Natural killer cell treated with Interleukin-12 subunit alpha and Interleukin-12 subunit beta and Interleukin-15 and Interleukin-18, amount 100 ng/mL, for 72 hours (primary cell): ENCODE data around the gene ZIC1. TPM values are rescaled to one million over a fixed set of nuclear protein-coding genes. Genes with fewer than 3 reads are reported as not detected.

Source experiments
- ATAC-seq, 2 donors: fragments of 150-1000 bp; cut with Tn5 transposase in 1 of 2; sonication (Bioruptor Pico), chemical (Tn5 transposase) in 1 of 2; 2 replicates each; pipeline ENCODE4 v1.10.0; 2021
- DNase-seq: peaks from one replicate; pipeline ENCODE4 v3.0.0; 2022; ENCODE audit warnings: low spot score
- H3K27ac Mint-ChIP-seq, 2 donors: 1 replicate in 1 of 2; 2 replicates in 1 of 2; pipeline ENCODE4 v1.8.0; 2022; ENCODE audit warnings: mixed read lengths in 2 of 2, mild to moderate bottlenecking in 1 of 2, moderate library complexity in 1 of 2
- H3K27me3 Mint-ChIP-seq, 2 donors: 1 replicate in 1 of 2; 2 replicates in 1 of 2; pipeline ENCODE4 v1.8.0; 2022; ENCODE audit warnings: mixed read lengths in 2 of 2
- H3K36me3 Mint-ChIP-seq: one replicate; pipeline ENCODE4 v1.8.0; 2022; ENCODE audit warnings: mixed read lengths
- H3K4me1 Mint-ChIP-seq, 2 donors: 1 replicate in 1 of 2; 2 replicates in 1 of 2; pipeline ENCODE4 v1.8.0; 2022; ENCODE audit warnings: low read depth in 2 of 2, mixed read lengths in 2 of 2, mild to moderate bottlenecking in 1 of 2
- H3K4me3 Mint-ChIP-seq: one replicate; pipeline ENCODE4 v1.8.0; 2022; ENCODE audit warnings: mixed read lengths
- H3K9me3 Mint-ChIP-seq: 2 replicates; pipeline ENCODE4 v1.8.0; 2022; ENCODE audit warnings: mixed read lengths
- total RNA-seq, 2 donors: library from RNA; stranded (reverse); gene quantifications; one replicate each; pipeline ENCODE4 v1.2.3, GENCODE V29; 2022

ZIC1 gene
- total RNA-seq, 2 donors from 2014 or later, result not detected

DNA sequence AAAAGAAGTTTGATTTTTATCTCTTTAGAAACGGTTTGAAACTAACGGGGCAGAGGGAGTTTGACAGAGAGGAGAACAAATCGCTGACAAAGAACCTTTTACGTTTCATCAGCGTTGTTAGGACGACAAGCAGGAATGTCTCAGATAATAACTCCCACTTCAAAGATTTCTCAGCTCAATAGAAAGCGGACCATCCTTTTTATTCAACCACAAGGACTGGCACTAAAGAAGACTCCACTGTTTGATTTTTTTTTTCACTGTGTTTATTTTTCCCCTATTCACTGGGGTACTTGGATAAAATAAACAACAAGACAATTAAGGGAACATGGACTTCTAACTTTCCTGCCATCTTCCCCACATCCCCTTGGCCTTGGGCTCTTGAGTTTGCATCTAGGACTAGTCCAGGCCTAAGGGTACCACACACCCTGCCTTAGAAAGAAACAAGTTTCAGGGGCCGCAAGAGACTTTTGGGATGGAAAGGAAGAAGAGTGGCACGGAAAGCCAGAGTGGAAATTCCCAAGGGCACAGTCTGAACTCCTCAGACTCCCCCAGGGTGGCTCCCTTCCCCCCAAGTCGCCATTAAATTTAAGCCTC lies 21.8 kb upstream of the ZIC1 start:
- peaks cover 54 to 77% of the 10 kb centered on the region in 2 donors for H3K27me3 Mint-ChIP-seq
- no peaks in the 10 kb centered on the region for H3K4me1 Mint-ChIP-seq
- no peak overlapping the region for H3K27ac Mint-ChIP-seq
- DNase-seq (no peak), ATAC-seq (no peak)
- H3K4me3 Mint-ChIP-seq, result no peak overlapping the region
- peaks cover 28% of the 10 kb centered on the region for H3K36me3 Mint-ChIP-seq
- peaks cover 10% of the 10 kb centered on the region for H3K9me3 Mint-ChIP-seq

- ATAC-seq (no peak), DNase-seq (no peak)
- Mint-ChIP-seq H3K4me3 (no peak overlapping the region), H3K36me3 (peaks cover 27% of the 10 kb centered on the region), H3K9me3 (peaks cover 10% of the 10 kb centered on the region), H3K27me3 (peaks cover 52 to 73% of the 10 kb centered on the region in 2 donors), H3K4me1 (no peaks in the 10 kb centered on the region), H3K27ac (no peak overlapping the region)
Observed at GRCh38 chr3:147387885-147388699, 21.1 kb upstream of the ZIC1 start.

DNA sequence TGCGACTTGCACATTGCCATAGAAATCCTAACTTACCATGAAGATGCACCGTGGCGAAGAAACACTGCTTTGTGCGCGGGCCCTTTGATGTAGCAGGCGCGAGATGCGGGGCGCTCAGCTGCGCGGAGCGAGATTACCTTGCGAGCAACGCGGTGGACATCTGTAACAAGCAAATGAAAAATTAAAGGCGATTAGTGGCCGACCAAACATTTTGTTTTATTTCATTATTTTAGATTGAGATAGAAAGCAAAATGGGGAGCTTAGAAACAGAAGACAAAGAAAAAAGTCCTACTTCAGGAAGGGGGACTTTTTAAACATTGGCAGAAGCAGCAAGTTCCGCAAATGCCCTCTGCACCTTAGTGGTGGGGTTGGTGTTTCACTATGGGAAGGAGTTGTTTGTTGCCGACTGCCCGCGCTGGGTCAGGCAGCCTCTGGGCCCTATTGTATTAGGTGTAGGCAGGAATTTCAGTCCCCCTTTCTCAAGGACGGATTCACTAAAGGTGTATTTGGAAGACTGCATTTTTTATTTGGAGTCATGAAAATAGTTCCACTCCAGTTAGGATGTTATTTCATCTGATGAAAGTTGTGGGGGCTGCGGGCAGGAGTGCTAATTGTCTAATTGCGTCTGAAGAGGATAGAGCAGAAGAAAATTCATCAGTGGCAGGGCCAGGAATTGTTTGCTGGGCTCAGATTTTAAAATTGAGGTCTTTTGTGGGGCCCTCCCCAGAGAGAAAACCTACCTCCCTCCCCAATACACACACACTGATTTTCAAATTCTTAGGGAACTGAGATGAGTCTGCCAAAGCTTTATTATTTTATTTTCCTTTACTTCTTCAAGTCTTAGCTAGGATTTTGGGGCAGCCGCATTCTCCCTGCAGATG lies 20.2 kb upstream of the ZIC1 start:
- ATAC-seq (no peak), DNase-seq (no peak)
- no peaks in the 10 kb centered on the region for H3K4me1 Mint-ChIP-seq
- peaks cover 52 to 68% of the 10 kb centered on the region in 2 donors for H3K27me3 Mint-ChIP-seq
- H3K4me3 Mint-ChIP-seq, result no peak overlapping the region
- H3K36me3 Mint-ChIP-seq, result peaks cover 24% of the 10 kb centered on the region
- peaks cover 8% of the 10 kb centered on the region for H3K9me3 Mint-ChIP-seq
- H3K27ac Mint-ChIP-seq, result no peak overlapping the region

DNA sequence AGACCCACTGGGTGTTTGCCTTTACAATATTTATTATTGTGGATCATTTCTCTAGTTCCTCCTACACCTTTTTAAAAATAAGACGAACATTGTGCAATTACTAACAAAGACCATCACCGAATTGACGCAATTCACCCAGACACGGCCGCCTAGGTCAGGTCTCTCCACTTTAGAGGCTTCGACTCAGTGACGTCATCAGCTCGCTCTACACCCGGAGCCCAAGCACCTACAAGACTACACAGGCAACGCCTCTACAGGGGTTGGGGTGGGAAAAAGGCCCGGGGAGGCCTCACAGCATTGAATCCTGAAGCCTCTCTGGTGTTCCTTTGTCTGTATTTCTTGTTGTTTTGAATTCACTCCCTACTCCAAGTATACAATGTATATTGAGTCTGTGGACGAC lies 19.4 kb upstream of the ZIC1 start:
- H3K4me3 Mint-ChIP-seq, result no peak overlapping the region
- peaks cover 8% of the 10 kb centered on the region for H3K9me3 Mint-ChIP-seq
- DNase-seq (no peak), ATAC-seq (no peak)
- H3K27ac Mint-ChIP-seq, result no peak overlapping the region
- H3K27me3 Mint-ChIP-seq, result peaks cover 54 to 68% of the 10 kb centered on the region in 2 donors
- H3K4me1 Mint-ChIP-seq, result no peaks in the 10 kb centered on the region
- H3K36me3 Mint-ChIP-seq, result peaks cover 27% of the 10 kb centered on the region

GRCh38 chr3:147390589-147391569 lies 18.3 kb upstream of the ZIC1 start:
- peaks cover 58 to 70% of the 10 kb centered on the region in 2 donors for H3K27me3 Mint-ChIP-seq
- no peak overlapping the region for H3K27ac Mint-ChIP-seq
- peaks cover 27% of the 10 kb centered on the region for H3K36me3 Mint-ChIP-seq
- no peaks in the 10 kb centered on the region for H3K4me1 Mint-ChIP-seq
- DNase-seq (no peak), ATAC-seq (no peak)
- peaks cover 4% of the 10 kb centered on the region for H3K9me3 Mint-ChIP-seq
- no peak overlapping the region for H3K4me3 Mint-ChIP-seq

- Mint-ChIP-seq H3K4me3 (no peak overlapping the region), H3K9me3 (peaks cover 3% of the 10 kb centered on the region), H3K4me1 (no peaks in the 10 kb centered on the region), H3K27me3 (peaks cover 49 to 59% of the 10 kb centered on the region in 2 donors), H3K36me3 (peaks cover 25% of the 10 kb centered on the region), H3K27ac (no peak overlapping the region)
- ATAC-seq (no peak), DNase-seq (no peak)
Observed at GRCh38 chr3:147391781-147392624, 17.2 kb upstream of the ZIC1 start.

GRCh38 chr3:147392625-147392946 lies 16.6 kb upstream of the ZIC1 start:
- H3K27me3 Mint-ChIP-seq, result peaks cover 47 to 58% of the 10 kb centered on the region in 2 donors
- peaks cover 21% of the 10 kb centered on the region for H3K36me3 Mint-ChIP-seq
- H3K9me3 Mint-ChIP-seq, result peaks cover 3% of the 10 kb centered on the region
- ATAC-seq (no peak), DNase-seq (no peak)
- no peak overlapping the region for H3K27ac Mint-ChIP-seq
- no peak overlapping the region for H3K4me3 Mint-ChIP-seq
- H3K4me1 Mint-ChIP-seq, result no peaks in the 10 kb centered on the region

DNA sequence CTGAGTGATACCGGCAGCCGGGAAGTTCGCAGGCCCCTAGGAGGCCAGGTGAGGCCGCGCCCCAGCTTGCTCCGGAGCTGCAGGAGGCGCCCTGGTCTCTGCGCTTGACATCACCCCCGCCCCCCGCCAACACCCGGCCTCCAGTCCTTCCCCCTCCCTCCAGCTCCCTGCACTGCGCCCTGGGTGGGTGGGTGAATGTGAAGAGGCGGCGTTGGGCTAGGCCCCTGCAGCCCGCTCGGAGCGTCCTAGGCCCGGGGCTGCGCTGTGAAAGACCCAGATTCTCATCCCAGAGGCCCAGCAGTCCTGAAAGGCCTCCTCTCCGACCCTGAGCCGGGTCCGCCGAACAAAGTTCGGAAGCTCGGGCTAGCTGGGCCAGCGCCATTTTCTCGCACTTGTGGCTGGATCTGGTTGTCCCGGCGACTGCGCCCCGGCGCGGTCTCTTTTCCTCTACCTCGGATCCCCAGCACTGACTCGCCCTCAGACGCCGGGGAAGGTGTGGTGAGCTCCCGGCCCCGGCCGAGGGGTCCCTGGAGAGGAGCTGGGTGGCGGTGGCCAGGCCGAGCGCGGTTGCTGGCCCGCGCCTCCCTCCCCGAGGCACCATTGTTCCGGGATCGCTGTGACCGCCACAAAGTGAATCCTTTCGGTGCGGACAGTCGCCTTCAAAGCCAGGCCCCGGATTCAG lies 15.8 kb upstream of the ZIC1 start:
- DNase-seq (no peak), ATAC-seq (no peak)
- Mint-ChIP-seq H3K36me3 (peaks cover 18% of the 10 kb centered on the region), H3K27ac (no peak overlapping the region), H3K4me3 (no peak overlapping the region), H3K27me3 (peaks cover 44 to 55% of the 10 kb centered on the region in 2 donors), H3K9me3 (no peaks in the 10 kb centered on the region), H3K4me1 (no peaks in the 10 kb centered on the region)

- Mint-ChIP-seq H3K4me1 (no peaks in the 10 kb centered on the region), H3K27ac (no peak overlapping the region), H3K4me3 (no peak overlapping the region), H3K36me3 (peaks cover 12% of the 10 kb centered on the region), H3K27me3 (peaks cover 40 to 51% of the 10 kb centered on the region in 2 donors), H3K9me3 (no peaks in the 10 kb centered on the region)
- DNase-seq (no peak), ATAC-seq (no peak)
Observed at GRCh38 chr3:147393943-147394883, 15.0 kb upstream of the ZIC1 start.

GRCh38 chr3:147394884-147395225 lies 14.3 kb upstream of the ZIC1 start:
- ATAC-seq, result no peak
- DNase-seq, result no peak
- H3K27ac Mint-ChIP-seq, result no peak overlapping the region
- H3K4me3 Mint-ChIP-seq, result no peak overlapping the region
- H3K27me3 Mint-ChIP-seq, result peaks cover 39 to 48% of the 10 kb centered on the region in 2 donors
- H3K36me3 Mint-ChIP-seq, result peaks cover 8% of the 10 kb centered on the region
- H3K4me1 Mint-ChIP-seq, result no peaks in the 10 kb centered on the region
- H3K9me3 Mint-ChIP-seq, result no peaks in the 10 kb centered on the region

DNA sequence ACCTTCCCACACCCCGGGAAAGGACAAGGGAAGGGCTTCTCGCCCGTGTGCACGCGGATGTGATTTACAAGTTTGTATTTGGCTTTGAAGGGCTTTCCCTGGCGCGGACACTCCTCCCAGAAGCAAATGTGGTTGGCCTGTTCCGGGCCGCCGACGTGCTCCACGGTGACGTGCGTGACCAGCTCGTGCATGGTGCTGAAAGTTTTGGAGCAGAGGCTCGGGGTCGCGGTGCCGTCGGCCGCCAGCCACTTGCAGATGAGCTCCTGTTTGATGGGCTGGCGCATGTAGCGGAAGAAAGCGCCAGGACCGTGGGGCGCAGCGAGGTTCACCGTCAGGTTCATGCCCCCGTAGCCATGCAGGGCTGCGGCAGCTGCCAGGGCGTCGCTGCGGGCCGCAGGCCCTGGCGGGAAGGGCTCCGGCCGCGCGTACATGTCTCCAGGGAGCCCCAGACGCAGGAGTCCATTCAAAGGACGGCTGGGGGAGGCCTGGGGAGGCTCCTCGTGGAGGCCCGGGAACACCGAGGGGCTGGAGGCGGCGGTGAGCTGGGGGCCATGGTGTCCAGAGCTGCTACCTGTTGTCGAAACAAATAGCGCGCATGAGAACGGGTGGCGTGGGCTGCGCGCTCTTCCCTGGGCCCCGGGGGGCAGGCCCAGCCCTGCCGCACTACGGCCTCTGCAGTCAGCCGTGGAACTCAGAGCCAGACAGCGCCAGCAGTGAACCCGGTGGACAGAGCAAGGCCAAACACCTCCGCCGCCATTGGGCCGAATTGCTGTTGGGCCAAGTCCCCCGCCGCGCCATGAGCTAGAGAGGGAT lies 13.1 kb upstream of the ZIC1 start:
- peaks cover 5% of the 10 kb centered on the region for H3K36me3 Mint-ChIP-seq
- peak in 1 of 2 donors; percentile 44 for ATAC-seq
- no peaks in the 10 kb centered on the region for H3K4me1 Mint-ChIP-seq
- H3K27me3 Mint-ChIP-seq, result peaks cover 45 to 52% of the 10 kb centered on the region in 2 donors
- DNase-seq, result no peak
- H3K9me3 Mint-ChIP-seq, result peaks cover 4% of the 10 kb centered on the region
- no peak overlapping the region for H3K4me3 Mint-ChIP-seq
- no peak overlapping the region for H3K27ac Mint-ChIP-seq
